Activated CD4-positive, alpha-beta T cell treated with anti-CD3 and anti-CD28 coated beads, Interleukin-2, amount 50 U/mL, for 48 hours (primary cell): ENCODE measurements around the gene HP.
"Not testable (repeated sequence)": the region's sequence is repeated elsewhere in the genome, so short reads cannot be mapped to it uniquely, and the experiment has no call there.

Experiments used
- DNase-seq, 2 experiments: peaks; one replicate each; pipeline ENCODE4 v3.0.0-alpha.2; 2020

Gene HP

DNA sequence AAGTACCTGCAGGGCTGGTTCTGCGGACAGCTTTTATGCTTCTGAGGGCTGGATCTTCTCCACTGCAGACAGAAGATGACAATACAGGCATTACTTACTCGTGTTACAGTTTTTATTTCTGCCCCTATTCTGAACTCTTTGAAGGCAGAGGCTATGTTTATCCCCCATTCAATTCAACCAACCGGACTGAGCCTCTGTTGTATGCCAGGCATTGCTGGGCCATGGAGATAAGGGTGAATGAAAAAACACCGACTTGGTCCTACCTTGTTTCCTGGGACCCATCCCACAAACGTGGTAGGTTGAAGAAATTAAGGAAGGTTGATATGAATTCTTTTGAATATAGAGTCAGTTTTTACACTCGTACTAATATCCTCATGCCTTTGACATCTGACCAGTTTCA, 10.0 kb upstream of the HP start:
- no peak for DNase-seq

DNA sequence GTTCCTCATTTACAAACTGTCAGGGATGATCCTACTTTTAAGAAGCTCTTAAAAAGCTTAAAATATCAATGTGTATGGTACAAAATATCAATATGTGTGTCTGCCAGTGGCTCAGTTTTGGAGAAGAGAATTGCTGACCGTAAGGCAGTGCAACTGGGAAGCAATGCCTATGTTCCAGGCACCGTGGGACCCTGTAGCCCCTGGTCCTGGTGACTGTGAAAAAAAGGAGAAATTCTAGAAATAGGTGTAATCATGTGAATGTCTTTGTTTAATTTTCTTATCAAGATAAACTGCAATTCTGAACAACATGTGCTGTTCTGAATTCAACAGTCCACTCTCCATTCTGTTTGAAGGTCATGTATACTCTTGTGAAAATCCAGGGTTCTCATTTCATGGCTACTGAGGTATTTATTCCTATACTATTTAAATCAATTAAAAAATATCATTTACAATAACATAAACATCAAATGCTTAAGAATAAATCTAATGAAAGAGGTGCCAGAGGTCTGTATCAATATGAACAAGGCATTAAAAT, 9.4 kb upstream of the HP start:
- no peak for DNase-seq

- no peak for DNase-seq
Observed at GRCh38 chr16:72049110-72049509, 5.2 kb upstream of the HP start.

DNA sequence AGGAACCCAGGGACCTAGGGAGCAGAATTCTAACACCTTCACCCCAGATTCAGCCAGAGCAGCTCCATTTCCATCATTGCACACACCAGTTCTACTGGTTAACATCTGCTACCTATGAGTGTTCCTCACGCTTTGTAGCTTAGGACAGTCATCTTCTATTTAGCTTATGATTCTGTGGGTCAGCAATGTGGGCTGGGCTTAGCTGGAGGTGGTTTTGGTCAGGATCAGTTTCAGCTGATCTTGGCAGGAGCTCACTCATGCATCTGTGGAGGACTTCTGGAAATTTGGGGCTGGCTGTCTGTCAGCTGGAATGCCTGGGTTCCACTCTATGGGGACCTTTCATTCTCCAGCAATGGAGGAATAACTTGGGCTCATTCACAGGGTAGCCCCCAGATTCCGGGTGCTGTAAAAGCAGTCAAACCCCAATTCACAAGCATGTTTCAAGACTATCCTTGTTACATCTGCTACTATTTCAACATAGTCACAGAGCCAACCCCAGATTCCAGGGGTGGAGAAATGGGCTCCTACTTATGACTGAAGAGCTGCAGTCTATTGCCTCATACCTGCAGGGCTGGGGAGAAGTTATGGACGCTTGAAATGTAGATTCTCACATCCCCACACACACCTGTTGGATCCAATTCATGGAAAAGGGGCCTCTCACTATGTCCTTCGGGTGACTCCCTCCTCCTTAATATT, 3.4 kb upstream of the HP start:
- DNase-seq, result no peak

DNA sequence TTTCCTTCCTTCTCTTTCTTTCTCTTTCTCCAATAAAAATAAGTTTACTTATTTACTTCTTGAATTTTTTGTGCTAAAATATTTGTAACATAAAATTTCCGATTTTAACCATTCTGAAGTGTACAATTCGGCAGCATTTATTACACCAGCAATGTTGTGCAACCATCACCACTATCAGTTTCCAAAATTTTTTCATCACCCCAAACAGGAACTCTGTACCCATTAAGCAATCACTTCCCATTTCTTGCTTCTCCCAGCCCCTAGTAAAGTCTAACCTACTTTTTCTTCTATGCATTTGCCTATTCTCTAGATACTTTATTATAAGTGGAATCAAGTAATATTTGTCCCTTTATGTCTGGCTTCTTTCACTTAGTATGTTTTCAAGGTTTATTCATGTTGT, 2.5 kb upstream of the HP start:
- no peak for DNase-seq

- no peak for DNase-seq
Observed at GRCh38 chr16:72055911-72056310, 1.6 kb downstream of the HP start.

DNA sequence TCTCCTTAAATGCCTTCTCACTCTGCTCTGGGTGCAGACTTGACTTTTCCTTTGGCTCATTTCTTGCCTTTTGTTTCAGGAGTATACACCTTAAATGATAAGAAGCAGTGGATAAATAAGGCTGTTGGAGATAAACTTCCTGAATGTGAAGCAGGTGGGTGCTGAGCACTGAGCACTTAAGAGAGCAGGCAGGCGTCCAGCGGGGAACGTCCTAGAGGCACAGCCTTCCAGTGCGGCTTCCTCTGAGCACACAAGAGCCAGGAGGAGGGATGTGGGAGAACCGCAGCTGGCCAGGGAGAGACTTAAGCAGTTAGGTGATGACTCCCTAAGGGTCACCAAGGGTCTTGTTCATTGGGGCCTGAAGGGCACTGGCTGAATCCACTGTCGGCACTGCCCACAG, 3.0 kb downstream of the HP start:
- not testable (repeated sequence) for DNase-seq

GRCh38 chr16:72059060-72059459, 4.8 kb downstream of the HP start:
- not testable (repeated sequence) for DNase-seq

- no peak for DNase-seq
Observed at GRCh38 chr16:72060405-72060804, 6.1 kb downstream of the HP start.

GRCh38 chr16:72061564-72061963, 7.3 kb downstream of the HP start:
- DNase-seq, result no peak

GRCh38 chr16:72064361-72064894, 10.1 kb downstream of the HP start:
- DNase-seq, result no peak

GRCh38 chr16:72066747-72067146, 12.4 kb downstream of the HP start:
- no peak for DNase-seq

DNA sequence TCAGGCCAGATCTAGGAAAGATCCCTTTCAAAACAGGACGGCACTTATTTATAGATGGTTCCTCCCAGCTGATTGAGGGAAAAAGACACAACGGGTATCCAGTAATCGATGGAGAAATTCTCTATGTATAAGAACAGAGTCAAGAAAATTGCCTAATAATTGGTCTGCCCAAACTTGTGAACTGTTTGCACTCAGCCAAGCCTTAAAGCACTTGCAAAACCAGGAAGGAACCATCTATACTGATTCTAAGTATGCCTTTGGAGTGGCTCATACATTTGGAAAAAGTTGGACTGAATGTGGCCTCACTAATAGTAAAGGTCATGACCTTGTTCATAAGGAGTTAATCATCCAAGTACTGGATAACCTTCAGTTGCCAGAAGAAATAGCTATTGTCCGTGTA, 14.6 kb downstream of the HP start:
- DNase-seq, result no peak

DNA sequence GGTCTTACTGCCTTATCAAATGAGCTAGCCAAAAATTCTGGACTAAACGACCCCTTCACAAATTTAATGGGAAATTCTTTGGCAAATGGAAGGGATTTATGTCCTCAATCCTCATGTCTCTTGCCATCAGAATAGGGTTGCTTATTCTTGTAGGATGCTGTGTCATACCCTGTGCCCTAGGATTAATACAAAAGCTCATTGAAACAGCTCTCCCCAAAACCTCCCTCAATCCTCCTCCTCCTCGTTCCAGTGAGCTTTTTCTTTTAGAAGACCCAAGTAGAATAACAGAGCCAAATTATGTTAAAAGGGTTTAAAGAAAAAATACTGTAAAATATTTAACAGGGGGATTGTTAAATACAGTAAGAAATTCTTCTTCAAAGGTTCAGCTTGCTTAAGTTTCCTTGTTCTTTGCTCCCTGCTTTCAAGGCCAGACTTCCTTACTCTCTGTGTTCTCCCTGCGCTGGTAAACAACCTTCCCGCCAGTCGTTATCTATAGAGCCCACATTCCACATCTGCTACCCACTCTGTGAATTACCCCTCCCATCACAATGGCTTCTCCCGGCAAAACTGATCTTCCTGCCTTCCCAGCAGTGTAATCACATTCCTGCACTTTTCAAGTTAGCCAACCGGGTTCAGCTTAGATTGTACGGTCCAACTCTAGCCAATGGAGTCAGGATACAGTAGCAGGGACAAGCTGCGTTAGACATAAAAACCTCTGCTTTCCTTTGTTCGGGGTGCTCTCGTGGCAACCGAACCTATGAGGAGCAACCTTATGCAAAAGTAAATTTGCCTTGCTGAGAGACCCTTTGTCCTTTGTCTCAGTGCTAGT, 18.4 kb downstream of the HP start:
- DNase-seq, result no peak

DNA sequence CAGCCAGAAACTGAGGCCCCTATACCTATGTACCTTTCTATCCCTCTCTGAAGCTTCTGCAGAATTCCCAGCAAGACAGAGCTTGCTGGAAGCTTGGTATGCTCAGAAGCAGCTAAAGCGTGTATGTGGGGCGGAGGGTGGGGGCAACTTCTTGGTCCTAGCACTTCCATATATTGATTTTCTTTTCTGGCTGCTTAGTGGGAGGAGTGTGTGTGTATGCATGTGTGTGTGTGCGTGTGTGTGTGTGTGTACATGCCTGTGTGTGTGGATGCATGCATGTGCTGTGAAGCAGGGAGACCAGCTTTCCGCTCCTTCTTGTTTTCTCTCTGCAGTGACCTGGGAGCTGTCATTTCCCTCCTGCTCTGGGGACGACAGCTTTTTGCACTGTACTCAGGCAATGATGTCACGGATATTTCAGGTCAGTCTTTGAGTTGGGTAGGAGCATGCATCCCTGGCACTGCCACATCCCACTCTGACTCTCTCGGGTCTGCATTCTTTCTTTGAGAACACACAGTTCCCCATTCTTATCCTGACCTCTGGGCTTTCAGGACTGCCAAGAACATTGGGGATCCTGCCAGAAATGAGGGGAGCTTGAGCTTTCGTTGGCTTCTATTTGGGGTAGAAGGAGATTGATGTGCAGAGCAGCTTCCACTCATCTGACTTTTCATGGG, 19.4 kb downstream of the HP start:
- DNase-seq, result no peak

- DNase-seq, result not testable (repeated sequence)
Observed at GRCh38 chr16:72075067-72075466, 20.8 kb downstream of the HP start.

DNA sequence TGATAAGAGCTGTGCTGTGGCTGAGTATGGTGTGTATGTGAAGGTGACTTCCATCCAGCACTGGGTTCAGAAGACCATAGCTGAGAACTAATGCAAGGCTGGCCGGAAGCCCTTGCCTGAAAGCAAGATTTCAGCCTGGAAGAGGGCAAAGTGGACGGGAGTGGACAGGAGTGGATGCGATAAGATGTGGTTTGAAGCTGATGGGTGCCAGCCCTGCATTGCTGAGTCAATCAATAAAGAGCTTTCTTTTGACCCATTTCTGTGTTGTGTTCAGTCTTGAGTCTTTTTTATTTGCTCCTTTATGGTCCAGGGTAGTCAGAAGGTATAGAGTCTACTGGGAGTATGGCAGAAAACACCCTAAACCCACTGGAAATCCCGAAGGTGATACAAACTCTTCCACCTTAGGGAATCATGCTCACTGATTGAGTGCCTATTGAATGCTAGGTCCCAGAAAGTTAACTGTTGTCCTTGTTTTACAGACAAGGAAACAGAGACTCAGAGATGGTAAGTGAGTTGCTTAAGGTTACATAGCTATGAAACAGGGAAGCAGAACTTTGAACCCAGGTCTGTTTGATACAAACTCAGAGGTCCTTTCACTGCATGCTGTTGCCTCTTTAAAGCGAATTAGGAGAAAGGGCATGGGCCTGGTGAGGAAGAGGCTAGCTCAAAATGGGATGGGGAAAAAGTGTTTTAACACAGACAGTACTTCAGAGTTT, 22.8 kb downstream of the HP start:
- not testable (repeated sequence) for DNase-seq

DNA sequence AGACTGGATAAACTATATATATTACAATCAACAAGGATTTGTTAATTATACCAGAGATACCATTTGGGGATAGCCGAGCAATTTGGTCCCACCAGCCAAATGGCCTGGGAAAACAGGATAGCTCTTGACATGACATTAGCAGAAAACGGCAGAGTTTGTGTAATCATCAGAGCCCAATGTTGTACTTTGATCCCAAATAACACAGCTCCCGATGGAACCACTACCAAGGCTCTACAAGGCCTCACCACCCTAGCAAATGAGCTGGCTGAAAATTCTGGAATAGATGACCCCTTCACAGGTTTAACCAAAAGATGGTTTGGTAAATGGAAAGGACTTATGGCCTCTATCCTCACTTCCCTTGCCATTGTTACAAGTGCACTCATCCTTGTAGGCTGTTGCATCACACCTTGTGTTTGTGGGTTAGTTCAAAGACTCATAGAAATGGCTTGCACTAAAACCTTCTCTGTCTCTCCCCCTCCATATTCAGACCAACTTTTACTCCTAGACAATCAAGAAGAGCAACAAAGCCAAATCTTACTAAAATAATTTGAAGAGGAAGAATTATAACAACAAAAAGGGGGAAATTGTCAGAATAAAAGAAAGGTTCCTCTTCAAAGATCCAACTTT, 29.6 kb downstream of the HP start:
- no peak for DNase-seq

GRCh38 chr16:72084445-72084844, 30.1 kb downstream of the HP start:
- no peak for DNase-seq

DNA sequence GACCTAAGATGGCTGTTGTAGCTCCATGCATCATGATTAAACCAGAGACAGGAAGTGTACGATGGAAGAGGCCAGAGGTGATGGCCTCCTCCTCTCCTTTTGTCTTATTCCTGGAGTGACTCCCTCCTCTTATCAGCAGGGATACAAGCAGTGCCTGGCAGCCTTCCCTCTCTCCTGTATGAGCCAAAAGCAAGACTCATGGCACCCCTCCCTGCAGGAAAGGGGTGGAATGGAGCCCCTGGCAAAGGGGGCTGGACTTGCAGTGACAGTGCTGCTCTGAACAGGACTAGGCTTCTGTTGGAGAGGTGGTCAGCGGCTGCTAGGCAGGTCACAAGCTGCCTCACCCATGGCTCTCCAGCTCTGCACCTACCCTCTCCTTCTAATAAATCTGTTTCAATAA, 30.7 kb downstream of the HP start:
- DNase-seq, result no peak

- DNase-seq, result no peak
Observed at GRCh38 chr16:72091217-72091616, 36.9 kb downstream of the HP start.

DNA sequence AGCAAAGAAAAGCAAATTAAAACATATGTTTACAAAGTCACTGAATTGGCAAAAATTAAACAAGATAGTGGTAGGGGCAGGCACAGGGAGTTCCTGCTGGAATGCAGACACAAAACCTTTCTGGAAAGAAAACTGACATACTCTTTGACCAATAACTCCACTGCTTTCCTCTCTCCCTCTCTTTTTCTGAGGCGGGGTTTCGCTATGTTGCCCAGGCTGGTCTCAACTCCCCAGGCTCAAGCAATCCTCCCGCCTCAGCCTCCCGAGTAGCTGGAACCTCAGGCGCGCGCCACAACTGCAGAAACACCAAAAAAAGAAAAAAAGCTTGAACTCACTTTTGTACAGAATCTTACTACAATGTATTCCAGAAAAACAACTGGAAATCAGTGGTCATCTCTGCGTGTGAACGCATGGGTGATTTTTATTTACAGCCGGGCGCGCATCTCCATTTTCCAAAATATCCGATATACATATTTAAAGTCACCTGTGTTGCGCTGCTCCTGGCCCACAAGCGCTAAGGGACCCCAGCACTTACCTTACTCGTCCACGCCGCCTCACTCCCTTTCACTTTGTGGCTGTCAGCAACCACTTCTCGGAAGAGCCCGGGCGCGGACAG, 38.6 kb downstream of the HP start:
- peak; percentile 10 to 23 for DNase-seq
